Body of pancreas (tissue), 4 donors: Measurements from ENCODE around the gene BBS4. TPM values are rescaled to one million over a fixed set of nuclear protein-coding genes. Genes with fewer than 3 reads are reported as not detected.

ENCODE experiments used
- ATAC-seq: fragments of 150-250 bp; one replicate; pipeline ENCODE4 v1.9.1; 2016
- DNase-seq, 4 donors: peaks; one replicate each; pipeline ENCODE4 v3.0.0-alpha.2; 2019
- H3K27ac ChIP-seq, 4 donors: fragments of 200-600 bp; sonication (generic); 1 replicate in 3 of 4; 2 replicates in 1 of 4; pipeline versions ENCODE4 v1.5.1 to v1.6.1; 2016 to 2019; ENCODE audit warnings: mild to moderate bottlenecking in 1 of 4, mixed read lengths in 1 of 4, moderate library complexity in 1 of 4
- H3K27me3 ChIP-seq, 2 donors: fragments of 200-600 bp; sonication (generic); one replicate each; pipeline ENCODE4 v1.6.0; 2016; ENCODE audit warnings: mild to moderate bottlenecking in 1 of 2
- H3K36me3 ChIP-seq, 2 donors: fragments of 200-600 bp; sonication (generic); replicated peaks in 1 of 2; 2 replicates each; pipeline ENCODE4 v1.5.1; 2016; ENCODE audit warnings: low read depth in 2 of 2; ENCODE audit not compliant: insufficient read depth in 1 of 2
- H3K4me1 ChIP-seq: fragments of 200-600 bp; sonication (generic); one replicate; pipeline ENCODE4 v1.6.0; 2016
- H3K4me3 ChIP-seq, 2 donors: fragments of 200-600 bp; sonication (generic); 1 replicate in 1 of 2; 2 replicates in 1 of 2; pipeline ENCODE4 v1.5.1; 2016 to 2019
- H3K9me3 ChIP-seq, 3 donors: fragments of 200-600 bp; sonication (generic); 1 replicate in 2 of 3; 2 replicates in 1 of 3; pipeline ENCODE4 v1.5.1; 2016
- POLR2A ChIP-seq, 3 donors: fragments of 450-650 bp; IDR thresholded peaks; one replicate each; pipeline ENCODE4 v1.6.1; 2016; ENCODE audit warnings: antibody characterized with exemption in 3 of 3, mild to moderate bottlenecking in 2 of 3
- WGBS, 2 donors: methylation state at CpG; one replicate each; pipeline ENCODE4 v1.1.5; 2017; 5-methylcytosine and 5-hydroxymethylcytosine counted together
- intact Hi-C: fragments of 100-400 bp; cut with DNase I; formaldehyde crosslinking; loops from one replicate; pipeline ENCODE4 v1.15.1; 2023
- total RNA-seq, 2 donors: library from RNA; depleted of rRNA; stranded (reverse); fragments of >200 nt; gene quantifications; one replicate each; pipeline ENCODE4 v1.1.0, GENCODE V29; 2016
- TF ChIP-seq, protein P1 (sequence below), 7 experiments: fragments of 450-650 bp in 4 of 7; fragments of 200-600 bp in 3 of 7; sonication (generic) in 3 of 7; IDR thresholded peaks; one replicate each; pipeline ENCODE4 v1.5.1; 2016 to 2019; ENCODE audit warnings: antibody characterized with exemption in 7 of 7

The BBS4 gene
- total RNA-seq, 2 donors from 2014 or later, result 20.2 to 26.4 TPM

DNA sequence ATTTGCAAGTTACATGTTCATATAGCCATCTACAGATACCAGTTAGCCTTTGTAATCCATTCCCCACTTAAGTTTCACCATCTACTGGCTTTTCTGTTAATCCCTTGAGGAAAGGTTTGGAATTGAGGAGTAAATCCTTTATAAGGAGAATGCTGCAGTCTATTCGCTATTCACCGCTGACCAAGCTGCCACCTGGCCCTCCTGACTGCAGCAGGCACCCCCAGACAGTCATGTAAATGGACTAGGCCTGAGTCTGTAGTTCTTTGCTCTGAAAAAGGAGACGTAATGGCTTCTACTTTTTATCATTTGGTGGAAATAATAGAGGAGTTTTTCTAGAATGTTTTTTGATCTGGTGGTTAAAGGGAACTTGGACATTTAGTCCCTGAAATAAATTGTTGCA is 3.2 kb upstream of the BBS4 start:
- H3K4me3 ChIP-seq, result no peak overlapping the region
- no peaks in the 10 kb centered on the region for H3K9me3 ChIP-seq
- no peaks in the 10 kb centered on the region for H3K27me3 ChIP-seq
- H3K4me1 ChIP-seq, result peaks cover 13% of the 10 kb centered on the region
- H3K27ac ChIP-seq, result no peak overlapping the region
- intact Hi-C loops, result no loop called here
- ATAC-seq (no peak), DNase-seq (no peak)
- WGBS, 2 donors, result 77 to 92% methylated on average over 3 of the region's 3 CpGs
- no peaks in the 10 kb centered on the region for H3K36me3 ChIP-seq
- TF ChIP-seq POLR2A (IDR thresholded peaks at IDR 0.05), result no peak
- TF ChIP-seq, protein P1, sequence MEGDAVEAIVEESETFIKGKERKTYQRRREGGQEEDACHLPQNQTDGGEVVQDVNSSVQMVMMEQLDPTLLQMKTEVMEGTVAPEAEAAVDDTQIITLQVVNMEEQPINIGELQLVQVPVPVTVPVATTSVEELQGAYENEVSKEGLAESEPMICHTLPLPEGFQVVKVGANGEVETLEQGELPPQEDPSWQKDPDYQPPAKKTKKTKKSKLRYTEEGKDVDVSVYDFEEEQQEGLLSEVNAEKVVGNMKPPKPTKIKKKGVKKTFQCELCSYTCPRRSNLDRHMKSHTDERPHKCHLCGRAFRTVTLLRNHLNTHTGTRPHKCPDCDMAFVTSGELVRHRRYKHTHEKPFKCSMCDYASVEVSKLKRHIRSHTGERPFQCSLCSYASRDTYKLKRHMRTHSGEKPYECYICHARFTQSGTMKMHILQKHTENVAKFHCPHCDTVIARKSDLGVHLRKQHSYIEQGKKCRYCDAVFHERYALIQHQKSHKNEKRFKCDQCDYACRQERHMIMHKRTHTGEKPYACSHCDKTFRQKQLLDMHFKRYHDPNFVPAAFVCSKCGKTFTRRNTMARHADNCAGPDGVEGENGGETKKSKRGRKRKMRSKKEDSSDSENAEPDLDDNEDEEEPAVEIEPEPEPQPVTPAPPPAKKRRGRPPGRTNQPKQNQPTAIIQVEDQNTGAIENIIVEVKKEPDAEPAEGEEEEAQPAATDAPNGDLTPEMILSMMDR (IDR thresholded peaks at IDR 0.05), result no peak

DNA sequence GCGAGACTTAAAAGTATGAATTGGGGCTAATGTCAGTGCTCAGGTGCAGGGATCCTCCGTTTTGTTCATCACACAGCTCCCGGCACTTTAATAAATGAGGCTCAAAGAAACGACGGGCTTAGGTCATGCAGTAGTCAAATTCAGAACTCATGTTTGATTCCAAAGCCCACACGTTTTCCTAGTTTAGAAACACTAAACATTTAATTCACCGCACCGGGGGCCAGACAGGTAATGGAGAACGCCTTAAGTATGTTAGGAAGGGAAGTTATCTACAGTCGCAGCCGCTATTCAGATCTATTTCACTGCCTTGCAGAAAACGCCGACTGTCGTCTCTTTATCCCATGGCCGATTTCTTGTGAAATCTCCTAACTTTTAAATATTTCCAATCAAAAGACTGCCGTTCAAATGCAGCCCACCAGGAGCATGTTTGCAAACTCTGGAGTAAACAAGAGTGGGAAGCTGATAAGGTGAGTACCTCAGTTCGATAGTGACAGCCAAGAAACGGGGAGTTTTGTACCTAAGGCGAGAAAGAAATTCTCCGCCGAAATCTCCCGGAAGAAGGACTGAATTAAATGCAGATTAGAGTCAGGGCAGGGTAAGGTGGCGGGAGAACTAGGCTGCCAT is 594 bp upstream of the BBS4 start:
- Histone ChIP-seq H3K27me3 (no peaks in the 10 kb centered on the region), H3K36me3 (no peaks in the 10 kb centered on the region), H3K27ac (peak overlapping the region; percentile 76 to 99 (median 96)), H3K9me3 (no peaks in the 10 kb centered on the region), H3K4me1 (peaks cover 13% of the 10 kb centered on the region), H3K4me3 (peak overlapping the region; percentile 38 to 86)
- no peak for DNase-seq
- no peak for ATAC-seq
- WGBS, 2 donors, result 9 to 11% methylated on average over 23 of the region's 23 CpGs
- intact Hi-C loops, result no loop called here
- TF ChIP-seq, protein P1 (IDR thresholded peaks at IDR 0.05), result peak in 3 of 7 experiments; percentile 3 to 23 (median 22)
- TF ChIP-seq POLR2A (IDR thresholded peaks at IDR 0.05), result no peak

DNA sequence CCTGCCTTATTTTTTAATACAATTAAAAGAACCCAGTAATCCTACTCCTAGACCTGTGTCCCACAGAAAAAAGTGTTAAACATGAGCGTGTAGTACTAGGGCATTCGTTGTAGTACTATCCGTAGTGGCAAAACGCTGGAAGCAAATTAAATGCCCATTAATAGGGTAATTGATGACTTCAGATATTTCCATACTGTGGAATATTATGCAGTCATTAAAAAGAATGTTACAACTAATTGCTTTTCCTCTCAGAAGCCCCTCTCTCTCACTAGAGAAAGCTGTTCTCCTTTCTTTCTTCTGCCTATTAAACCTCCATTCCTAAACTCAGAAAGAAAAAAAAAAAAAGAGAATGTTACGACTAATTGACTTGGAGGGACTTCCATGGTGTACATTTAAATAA is 2.7 kb downstream of the BBS4 start:
- Histone ChIP-seq H3K27ac (no peak overlapping the region), H3K4me1 (peaks cover 13% of the 10 kb centered on the region), H3K4me3 (no peak overlapping the region), H3K27me3 (no peaks in the 10 kb centered on the region), H3K9me3 (no peaks in the 10 kb centered on the region), H3K36me3 (no peaks in the 10 kb centered on the region)
- DNase-seq (no peak), ATAC-seq (no peak)
- TF ChIP-seq, protein P1 (IDR thresholded peaks at IDR 0.05), result no peak
- TF ChIP-seq POLR2A (IDR thresholded peaks at IDR 0.05), result no peak
- WGBS, 2 donors, result 95% methylated on average over 5 of the region's 5 CpGs
- intact Hi-C loops, result no loop called here

DNA sequence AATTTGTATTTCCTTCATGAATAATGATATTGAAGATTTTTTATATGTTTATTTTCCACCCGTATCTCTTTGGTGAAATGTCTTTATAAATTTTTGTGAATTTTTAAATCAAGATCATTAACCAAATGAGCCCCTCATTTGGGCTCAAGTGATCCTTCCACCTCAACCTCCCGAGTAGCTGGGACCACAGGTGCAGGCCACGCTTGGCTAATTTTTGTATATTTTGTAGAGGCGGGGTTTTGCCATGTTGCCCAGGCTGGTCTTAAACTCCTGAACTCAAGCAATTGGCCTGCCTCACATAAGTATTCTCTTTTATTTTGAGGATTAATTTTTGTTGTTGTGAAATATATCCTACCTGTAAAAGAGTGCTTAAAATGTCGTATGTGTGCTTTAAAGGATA is 4.9 kb downstream of the BBS4 start:
- 85 to 86% methylated on average over 5 of the region's 5 CpGs for WGBS, 2 donors
- ATAC-seq (no peak), DNase-seq (no peak)
- Histone ChIP-seq H3K36me3 (no peaks in the 10 kb centered on the region), H3K4me3 (no peak overlapping the region), H3K27ac (no peak overlapping the region), H3K9me3 (no peaks in the 10 kb centered on the region), H3K4me1 (peaks cover 7% of the 10 kb centered on the region), H3K27me3 (no peaks in the 10 kb centered on the region)
- TF ChIP-seq, protein P1 (IDR thresholded peaks at IDR 0.05), result no peak
- no peak for TF ChIP-seq POLR2A (IDR thresholded peaks at IDR 0.05)
- intact Hi-C loops, result loop anchor here (10.0 kb wide), 1 partner anchor 66 kb away; no protein-coding TSS in a partner anchor

DNA sequence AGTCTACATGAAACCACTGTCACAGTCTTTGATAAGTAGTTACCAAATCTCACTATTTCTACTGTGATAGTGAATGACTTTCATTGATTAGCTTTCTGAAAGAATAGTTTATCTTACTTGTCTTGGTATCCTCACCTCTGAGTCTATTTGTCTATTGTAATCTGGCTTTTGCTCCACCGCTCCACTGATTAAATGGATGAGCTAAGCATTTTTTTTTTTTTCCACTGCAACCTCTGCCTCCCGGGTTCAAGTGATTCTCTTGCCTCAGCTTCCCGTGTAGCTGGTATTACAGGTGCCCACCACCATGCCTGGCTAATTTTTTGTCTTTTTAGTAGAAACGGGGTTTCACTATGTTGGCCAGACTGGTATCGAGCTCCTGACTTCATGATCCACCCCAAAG is 12.9 kb downstream of the BBS4 start:
- ATAC-seq, result no peak
- H3K27ac ChIP-seq, result no peak overlapping the region
- no peaks in the 10 kb centered on the region for H3K4me1 ChIP-seq
- DNase-seq, result no peak
- no peaks in the 10 kb centered on the region for H3K36me3 ChIP-seq
- WGBS, 2 donors, result 80 to 83% methylated on average over 5 of the region's 5 CpGs
- no peak for TF ChIP-seq POLR2A (IDR thresholded peaks at IDR 0.05)
- intact Hi-C loops, result loop anchor here (10.0 kb wide), 1 partner anchor 74 kb away; no protein-coding TSS in a partner anchor
- H3K4me3 ChIP-seq, result no peak overlapping the region
- no peaks in the 10 kb centered on the region for H3K27me3 ChIP-seq
- H3K9me3 ChIP-seq, result no peaks in the 10 kb centered on the region
